Muscle layer of duodenum (tissue), 2 donors: Measurements from ENCODE around the gene DGKI.
A peak's percentile ranks its signal among the peaks of the same experiment; 100 is the strongest.
"Not testable (repeated sequence)": the region's sequence is repeated elsewhere in the genome, so short reads cannot be mapped to it uniquely, and the experiment has no call there.

ENCODE experiments used
- H3K27ac ChIP-seq: one replicate; pipeline ENCODE4 v1.7.0; 2013; ENCODE audit warnings: mild to moderate bottlenecking, low read length
- H3K27me3 ChIP-seq: one replicate; pipeline ENCODE4 v1.7.0; 2013; ENCODE audit warnings: low read depth, mild to moderate bottlenecking, control low read depth, low read length
- H3K36me3 ChIP-seq, 2 donors: one replicate each; pipeline ENCODE4 v1.7.0; 2013; ENCODE audit warnings: low read length in 2 of 2, control low read depth in 1 of 2, mild to moderate bottlenecking in 1 of 2; ENCODE audit not compliant: insufficient read depth in 2 of 2, control insufficient read depth in 1 of 2
- H3K4me1 ChIP-seq, 2 donors: one replicate each; pipeline ENCODE4 v1.7.0; 2013; ENCODE audit warnings: low read length in 2 of 2, mild to moderate bottlenecking in 2 of 2, control low read depth in 1 of 2, moderate library complexity in 1 of 2; ENCODE audit not compliant: insufficient read depth in 2 of 2, control insufficient read depth in 1 of 2
- H3K4me3 ChIP-seq, 2 donors: one replicate each; pipeline ENCODE4 v1.7.0; 2013; ENCODE audit warnings: low read length in 2 of 2, low read depth in 1 of 2, mild to moderate bottlenecking in 1 of 2
- H3K9me3 ChIP-seq, 2 donors: one replicate each; pipeline ENCODE4 v1.7.0; 2013; ENCODE audit warnings: low read length in 2 of 2, control low read depth in 1 of 2, mild to moderate bottlenecking in 1 of 2; ENCODE audit not compliant: control insufficient read depth in 1 of 2
- donor health status: healthy.

The DGKI gene

DNA sequence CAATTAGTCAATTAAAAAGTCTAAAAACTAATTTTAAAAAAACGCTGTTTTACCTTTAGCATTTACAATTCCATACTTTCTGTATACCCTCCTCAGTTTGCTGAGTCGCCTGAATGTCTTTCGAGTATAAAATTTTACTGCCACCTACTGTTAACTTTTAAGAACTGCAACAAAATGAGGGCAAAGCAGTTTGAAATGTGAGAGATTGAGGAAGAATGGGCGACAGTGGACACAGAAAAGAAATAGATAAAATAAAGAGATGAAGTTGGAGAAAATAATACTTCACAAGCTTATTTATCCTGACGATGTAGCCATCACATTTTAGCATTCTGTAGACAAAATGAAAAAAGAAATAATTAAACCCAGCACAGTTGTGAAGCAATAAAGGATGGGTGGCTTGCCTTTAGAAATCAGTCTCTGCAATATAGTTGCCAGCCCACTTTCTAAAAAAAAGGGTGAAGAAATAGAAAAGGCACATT lies 392.5 kb downstream of the DGKI start:
- H3K4me1 ChIP-seq = peaks cover 0 to 8% of the 10 kb centered on the region in 2 donors
- no peaks in the 10 kb centered on the region for H3K27me3 ChIP-seq
- H3K9me3 ChIP-seq = no peaks in the 10 kb centered on the region
- no peak overlapping the region for H3K4me3 ChIP-seq
- H3K36me3 ChIP-seq = no peaks in the 10 kb centered on the region
- H3K27ac ChIP-seq = peak overlapping the region; percentile 74

DNA sequence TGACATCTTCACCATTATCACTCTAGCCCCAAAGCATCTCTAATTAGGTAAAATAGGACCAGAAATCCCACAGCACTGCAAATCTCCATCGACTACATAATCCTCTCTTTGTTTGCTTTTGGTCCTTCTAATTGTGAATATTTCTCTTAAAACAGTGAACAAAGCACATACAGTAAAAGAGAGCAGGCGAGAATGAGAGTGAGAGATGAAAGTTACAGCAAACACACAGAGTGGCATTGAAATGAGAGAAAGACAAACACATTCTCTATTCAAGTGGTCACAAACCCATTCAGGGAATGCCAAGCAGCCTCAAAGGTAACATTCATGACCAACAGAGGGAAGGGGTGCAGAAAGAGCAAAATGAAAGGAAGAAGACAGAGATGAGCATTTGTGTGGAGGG lies 393.4 kb downstream of the DGKI start:
- no peaks in the 10 kb centered on the region for H3K27me3 ChIP-seq
- H3K9me3 ChIP-seq = no peaks in the 10 kb centered on the region
- no peaks in the 10 kb centered on the region for H3K36me3 ChIP-seq
- no peak overlapping the region for H3K27ac ChIP-seq
- peaks cover 0 to 8% of the 10 kb centered on the region in 2 donors for H3K4me1 ChIP-seq
- H3K4me3 ChIP-seq = no peak overlapping the region

GRCh38 chr7:137449016-137449415 lies 397.8 kb downstream of the DGKI start:
- no peaks in the 10 kb centered on the region for H3K9me3 ChIP-seq
- H3K4me3 ChIP-seq = no peak overlapping the region
- peaks cover 0 to 1% of the 10 kb centered on the region in 2 donors for H3K4me1 ChIP-seq
- H3K27me3 ChIP-seq = no peaks in the 10 kb centered on the region
- no peak overlapping the region for H3K27ac ChIP-seq
- H3K36me3 ChIP-seq = no peaks in the 10 kb centered on the region

DNA sequence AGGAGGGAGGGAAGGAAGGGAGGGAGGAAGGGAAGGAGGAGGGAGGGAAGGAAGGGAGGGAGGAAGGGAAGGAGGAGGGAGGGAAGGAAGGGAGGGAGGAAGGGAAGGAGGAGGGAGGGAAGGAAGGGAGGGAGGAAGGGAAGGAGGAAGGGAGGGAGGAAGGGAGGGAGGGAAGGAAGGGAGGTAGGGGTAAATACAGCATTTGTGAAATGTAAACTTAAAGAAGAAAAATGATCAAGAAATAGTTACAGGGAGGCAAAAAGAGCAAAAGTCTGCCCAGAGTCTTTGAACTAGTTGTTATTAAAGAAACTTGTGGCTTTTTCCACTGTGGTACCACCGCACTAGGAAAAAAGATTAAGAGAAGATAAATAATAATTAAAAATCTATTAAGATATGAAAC lies 398.2 kb downstream of the DGKI start:
- H3K27ac ChIP-seq, H3K36me3 ChIP-seq, H3K9me3 ChIP-seq, H3K4me3 ChIP-seq, H3K4me1 ChIP-seq, H3K27me3 ChIP-seq: not testable (repeated sequence)

DNA sequence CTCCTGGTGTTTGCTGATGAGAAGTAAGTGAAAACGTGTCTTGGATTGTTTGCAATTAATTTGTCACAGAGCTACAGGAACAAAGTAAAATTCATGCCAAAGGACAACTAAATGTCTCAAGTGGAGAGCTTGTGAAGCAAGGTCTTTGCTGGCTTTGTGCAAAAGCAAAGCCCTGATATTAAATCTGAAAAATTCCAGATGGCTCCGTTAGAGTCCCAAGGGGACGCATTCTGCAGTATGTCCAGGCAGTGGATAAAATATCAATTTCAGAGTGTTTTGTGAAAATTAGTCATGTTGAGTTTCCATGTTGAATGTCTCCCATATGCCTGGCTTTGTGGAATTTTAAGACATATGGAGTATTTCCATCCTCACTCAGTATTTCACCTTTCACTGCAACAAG lies 400.7 kb downstream of the DGKI start:
- no peak overlapping the region for H3K4me3 ChIP-seq
- H3K36me3 ChIP-seq = no peaks in the 10 kb centered on the region
- no peaks in the 10 kb centered on the region for H3K9me3 ChIP-seq
- H3K27ac ChIP-seq = no peak overlapping the region
- no peaks in the 10 kb centered on the region for H3K27me3 ChIP-seq
- no peaks in the 10 kb centered on the region for H3K4me1 ChIP-seq

DNA sequence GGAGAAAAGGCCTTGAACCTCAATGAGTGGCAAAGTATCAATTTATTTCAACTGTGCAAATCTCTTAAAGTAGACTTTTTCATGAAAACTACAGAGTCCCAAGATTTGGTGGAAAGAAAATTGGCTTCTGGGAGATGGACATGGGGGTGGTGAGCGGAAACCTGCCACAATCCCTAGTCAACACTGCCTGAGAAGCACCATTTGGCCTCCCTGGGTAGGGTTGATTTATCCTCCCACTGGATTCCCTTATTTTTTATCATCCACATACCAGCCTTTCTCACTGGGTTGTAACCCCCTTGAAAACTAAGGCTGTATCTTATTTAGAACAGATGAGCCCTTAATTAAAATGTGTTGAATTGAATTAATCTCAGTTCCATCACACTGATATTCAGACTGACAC lies 401.5 kb downstream of the DGKI start:
- H3K36me3 ChIP-seq = no peaks in the 10 kb centered on the region
- no peak overlapping the region for H3K4me3 ChIP-seq
- no peaks in the 10 kb centered on the region for H3K27me3 ChIP-seq
- no peak overlapping the region for H3K27ac ChIP-seq
- H3K4me1 ChIP-seq = no peaks in the 10 kb centered on the region
- H3K9me3 ChIP-seq = no peaks in the 10 kb centered on the region

DNA sequence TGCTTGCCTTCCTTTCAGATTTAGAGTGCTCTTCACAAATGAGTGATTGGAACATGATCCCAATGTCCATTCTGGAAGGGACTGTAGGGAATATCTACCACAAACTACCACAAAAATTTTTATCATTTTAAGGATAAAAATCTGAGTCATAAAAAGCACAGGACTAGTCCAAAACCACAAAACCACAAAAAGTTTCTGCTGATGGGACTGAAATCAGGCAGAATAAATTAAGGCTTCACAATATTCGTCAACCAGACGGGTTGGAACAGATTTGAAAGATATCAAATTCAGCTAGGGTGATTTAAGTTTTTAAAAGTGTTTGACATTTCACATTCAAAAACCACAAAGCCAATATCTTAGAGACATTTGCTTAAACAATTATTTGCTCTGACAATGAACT lies 403.2 kb downstream of the DGKI start:
- H3K9me3 ChIP-seq = no peaks in the 10 kb centered on the region
- H3K27ac ChIP-seq = no peak overlapping the region
- H3K36me3 ChIP-seq = no peaks in the 10 kb centered on the region
- H3K4me1 ChIP-seq = no peaks in the 10 kb centered on the region
- H3K4me3 ChIP-seq = no peak overlapping the region
- no peaks in the 10 kb centered on the region for H3K27me3 ChIP-seq

DNA sequence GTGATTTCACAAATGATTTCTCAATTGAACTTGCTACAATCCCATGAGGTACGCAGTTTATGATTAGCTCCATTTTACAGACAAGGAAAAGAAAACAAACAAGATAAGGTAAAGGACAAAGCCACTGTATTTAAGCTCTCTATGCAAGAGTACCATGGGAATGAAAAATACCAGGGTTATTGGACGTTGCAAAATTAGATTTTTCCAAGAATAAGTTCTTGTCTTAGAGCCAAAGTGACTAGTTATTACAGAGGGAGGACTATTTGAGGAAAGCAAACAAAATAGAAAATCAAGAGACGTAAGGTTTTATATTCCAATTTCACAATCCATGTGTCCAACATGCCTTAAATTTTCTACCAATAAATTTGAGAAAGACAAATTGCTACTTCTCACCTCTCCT lies 405.3 kb downstream of the DGKI start:
- Histone ChIP-seq H3K4me3 (no peak overlapping the region), H3K9me3 (no peaks in the 10 kb centered on the region), H3K4me1 (no peaks in the 10 kb centered on the region), H3K36me3 (no peaks in the 10 kb centered on the region), H3K27me3 (no peaks in the 10 kb centered on the region), H3K27ac (no peak overlapping the region)

DNA sequence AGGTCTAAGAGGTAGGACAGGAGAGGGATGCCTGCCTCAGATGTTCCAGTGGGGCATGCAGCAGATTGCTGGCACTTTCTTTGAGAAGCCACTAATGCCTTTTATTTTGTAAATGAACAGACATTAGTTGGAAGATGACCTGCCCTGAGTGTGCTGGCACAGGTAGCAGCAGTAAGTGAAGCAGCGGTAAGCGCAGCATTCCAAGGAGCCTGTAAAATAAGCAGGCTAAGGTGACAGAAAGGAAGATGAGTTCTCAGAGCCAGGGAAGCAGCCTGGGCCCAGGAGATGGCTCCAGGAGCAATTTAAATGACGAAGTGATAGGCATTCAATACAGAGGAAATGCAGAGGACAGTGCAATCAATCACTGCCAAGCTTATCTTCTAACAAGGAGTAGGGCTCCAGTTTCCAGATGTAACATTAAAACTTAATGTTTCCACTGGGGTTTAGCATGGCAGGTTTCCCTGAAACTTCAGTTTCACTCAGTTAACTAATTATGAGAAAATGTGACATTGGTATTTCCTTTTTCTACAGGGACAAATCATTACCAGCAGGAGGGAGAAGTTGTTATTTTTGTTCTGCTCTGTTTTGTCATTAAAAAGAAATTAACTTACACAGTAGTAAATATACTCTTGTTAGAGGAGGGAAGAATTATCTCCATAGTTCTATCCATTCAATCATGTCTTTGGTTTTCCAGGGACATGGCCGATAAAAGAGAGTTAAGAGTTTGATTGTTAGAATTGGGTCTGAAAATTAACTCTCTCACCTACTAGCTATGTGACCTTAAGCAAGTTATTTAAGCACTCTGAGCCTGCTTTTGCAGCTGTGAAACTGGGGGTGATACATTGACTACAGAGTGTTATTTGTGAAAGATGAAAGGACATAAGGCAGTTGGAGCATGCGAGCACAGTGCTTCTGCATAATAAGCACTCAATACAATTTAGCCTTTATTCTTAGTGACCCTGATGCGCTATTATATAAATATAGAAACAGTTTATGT lies 406.6 kb downstream of the DGKI start:
- Histone ChIP-seq H3K4me3 (no peak overlapping the region), H3K27ac (no peak overlapping the region), H3K9me3 (no peaks in the 10 kb centered on the region), H3K27me3 (no peaks in the 10 kb centered on the region), H3K4me1 (no peaks in the 10 kb centered on the region), H3K36me3 (no peaks in the 10 kb centered on the region)

DNA sequence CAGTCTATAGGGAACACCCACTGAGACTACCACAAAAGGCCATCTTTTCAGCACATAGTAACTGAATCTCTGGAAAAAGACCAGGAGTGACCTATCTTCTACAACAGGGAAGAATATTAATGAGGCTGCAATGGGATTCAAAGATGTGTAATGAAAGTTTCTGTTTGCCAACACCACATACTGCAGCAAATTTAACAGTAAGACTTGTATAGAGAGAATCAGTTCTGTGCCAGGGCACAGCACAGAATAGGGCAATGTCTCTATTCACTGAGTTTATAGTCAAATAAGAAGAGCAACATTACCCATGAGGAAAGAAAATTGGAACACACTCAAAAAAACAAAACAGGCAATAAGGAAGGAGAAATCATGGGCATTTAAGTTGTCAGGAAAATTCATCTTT lies 411.8 kb downstream of the DGKI start:
- Histone ChIP-seq H3K27me3 (no peaks in the 10 kb centered on the region), H3K36me3 (no peaks in the 10 kb centered on the region)

DNA sequence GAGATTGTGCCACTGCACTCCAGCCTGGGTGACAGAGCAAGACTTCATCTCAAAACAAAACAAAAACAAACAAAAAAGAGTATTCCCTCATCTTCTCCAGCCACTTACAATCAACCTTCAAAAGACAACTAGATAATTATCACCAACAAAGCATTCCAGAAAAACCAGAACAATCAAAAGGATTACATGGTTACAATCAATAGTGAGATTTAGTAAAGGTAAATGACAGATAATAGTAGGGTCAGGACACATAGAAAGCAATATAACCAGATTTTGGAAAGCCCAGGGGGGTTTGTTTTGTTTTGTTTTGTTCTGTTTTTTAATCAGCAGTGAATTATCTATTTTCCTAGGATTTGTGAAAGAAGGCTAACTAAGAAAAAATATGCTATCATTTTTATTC lies 412.2 kb downstream of the DGKI start:
- Histone ChIP-seq H3K4me3 (no peak overlapping the region), H3K27me3 (no peaks in the 10 kb centered on the region), H3K9me3 (no peaks in the 10 kb centered on the region), H3K36me3 (no peaks in the 10 kb centered on the region), H3K4me1 (peaks cover 0 to 3% of the 10 kb centered on the region in 2 donors), H3K27ac (no peak overlapping the region)

More for the DNA sequence above, 411.8 kb downstream of the DGKI start:
- H3K27ac ChIP-seq = no peak overlapping the region
- H3K9me3 ChIP-seq = no peaks in the 10 kb centered on the region
- no peak overlapping the region for H3K4me3 ChIP-seq
- peaks cover 0 to 3% of the 10 kb centered on the region in 2 donors for H3K4me1 ChIP-seq
